K562 (cell line): Measurements from ENCODE around the gene ZIC2. TPM values are rescaled to one million over a fixed set of nuclear protein-coding genes. Genes with fewer than 3 reads are reported as not detected.
A peak's percentile ranks its signal among the peaks of the same experiment; 100 is the strongest.

Experiments
- ATF1 ChIP-seq, 2 experiments: fragments of 450-650 bp in 1 of 2; IDR thresholded peaks; 2 replicates each; pipeline ENCODE4 v1.6.1; 2016; ENCODE audit warnings: missing compliant biosample characterization in 1 of 2, missing genetic modification characterization in 1 of 2
- FOXA3 ChIP-seq, 2 experiments: fragments of 450-650 bp in 1 of 2; sonication (generic) in 1 of 2; formaldehyde crosslinking; IDR thresholded peaks in 1 of 2; conservative IDR thresholded peaks in 1 of 2; 2 replicates each; pipeline versions ENCODE4 v1.4.0 to v1.8.0; 2020 to 2022; ENCODE audit warnings: mild to moderate bottlenecking in 2 of 2, missing genetic modification reagents in 1 of 2
- FUS ChIP-seq: fragments of 200-400 bp; formaldehyde crosslinking; optimal IDR thresholded peaks from 2 replicates; pipeline ENCODE3; 2017; ENCODE audit warnings: low read depth, low read length
- GABPB1 ChIP-seq: sonication (generic); formaldehyde crosslinking; IDR thresholded peaks from 2 replicates; pipeline ENCODE4 v1.8.0; 2022; ENCODE audit warnings: mild to moderate bottlenecking, missing genetic modification reagents
- HMBOX1 ChIP-seq: sonication (generic); IDR thresholded peaks from 2 replicates; pipeline ENCODE4 v1.6.1; 2016
- IRF2 ChIP-seq: sonication (generic); formaldehyde crosslinking; IDR thresholded peaks from 2 replicates; pipeline ENCODE4 v1.8.1; 2022; ENCODE audit warnings: mild to moderate bottlenecking, missing genetic modification reagents
- KAT8 ChIP-seq: fragments of 450-650 bp; IDR thresholded peaks from 2 replicates; pipeline ENCODE4 v1.6.1; 2016; ENCODE audit warnings: low read depth, mild to moderate bottlenecking
- MYC ChIP-seq, 2 experiments: fragments of 250-450 bp in 1 of 2; sonication (Bioruptor Pico) in 1 of 2; IDR thresholded peaks; 2 replicates each; pipeline versions ENCODE4 v1.5.1 to v1.6.1; 2012 to 2021; ENCODE audit warnings: low read depth in 2 of 2, borderline replicate concordance in 1 of 2, improper control_type of control experiment in 1 of 2, low read length in 1 of 2, mild to moderate bottlenecking in 1 of 2, moderate library complexity in 1 of 2
- NFE2L1 ChIP-seq: fragments of 450-650 bp; IDR thresholded peaks from 2 replicates; pipeline ENCODE4 v1.6.1; 2016; ENCODE audit warnings: missing genetic modification characterization, low read depth, mild to moderate bottlenecking, missing compliant biosample characterization, moderate library complexity, borderline replicate concordance
- PML ChIP-seq: IDR thresholded peaks from 2 replicates; pipeline ENCODE4 v1.6.1; 2012; ENCODE audit warnings: low read length, inconsistent platforms
- SETDB1 ChIP-seq: IDR thresholded peaks from one replicate; pipeline ENCODE4 v1.6.1; 2012; ENCODE audit warnings: low read length, control low read depth, inconsistent platforms
- ZNF165 ChIP-seq: fragments of 250-450 bp; sonication (Bioruptor Pico); IDR thresholded peaks from 2 replicates; pipeline ENCODE4 v1.4.0; 2020; ENCODE audit warnings: borderline replicate concordance
- ZNF224 ChIP-seq: sonication (generic); formaldehyde crosslinking; IDR thresholded peaks from 2 replicates; pipeline ENCODE4 v1.8.0; 2022; ENCODE audit warnings: mild to moderate bottlenecking, missing genetic modification reagents
- ZNF512 ChIP-seq: IDR thresholded peaks from 2 replicates; pipeline ENCODE4 v1.6.1; 2016; ENCODE audit warnings: missing genetic modification characterization, missing compliant biosample characterization
- polyA plus RNA-seq, 8 experiments: library from polyadenylated mRNA; depleted of rRNA in 4 of 8; stranded (reverse) in 5 of 8; unstranded in 3 of 8; fragments of >200 nt; fragmentation: Nextera tagmentation in 2 of 8; fragmentation: Illumina TruSeq in 1 of 8; extraction: Ambion mirVana in 2 of 8; extraction: Trizol in 1 of 8; gene quantifications; 2 replicates each; pipeline versions ENCODE4 v1.2.1 to v1.2.3, GENCODE V29; 2011 to 2014; ENCODE audit warnings: inconsistent platforms in 1 of 8, missing spikeins in 1 of 8
- total RNA-seq, 7 experiments: library from RNA; depleted of rRNA in 6 of 7; stranded (reverse); fragments of >200 nt in 6 of 7; fragmentation: Illumina TruSeq in 2 of 7; extraction: Trizol in 2 of 7; gene quantifications; 2 replicates each; pipeline versions ENCODE4 v1.2.1 to v1.2.3, GENCODE V29; 2011 to 2021; ENCODE audit warnings: low replicate concordance in 1 of 7
- TF ChIP-seq, protein P1 (sequence below), 2 experiments: IDR thresholded peaks; 2 replicates each; pipeline ENCODE4 v1.6.1; 2011; ENCODE audit warnings: borderline replicate concordance in 1 of 2, control low read depth in 1 of 2, low read depth in 1 of 2, low read length in 1 of 2, mild to moderate bottlenecking in 1 of 2, mixed read lengths in 1 of 2, moderate library complexity in 1 of 2; ENCODE audit not compliant: insufficient read depth in 1 of 2, insufficient read length in 1 of 2, poor library complexity in 1 of 2, severe bottlenecking in 1 of 2; ENCODE audit errors: extremely low read depth in 1 of 2
- TF ChIP-seq, protein P2 (sequence below): fragments of 200-800 bp; sonication (Bioruptor generic); IDR thresholded peaks from 2 replicates; pipeline ENCODE4 v1.6.1; 2016; ENCODE audit warnings: missing genetic modification characterization, missing compliant biosample characterization

ZIC2 gene
- total and polyA plus RNA-seq, 9 of the 15 experiments (the other 6 are each of a cell fraction or from before 2014, with no cell fraction given) = 1.8 to 18.0 (median 4.5) TPM

DNA sequence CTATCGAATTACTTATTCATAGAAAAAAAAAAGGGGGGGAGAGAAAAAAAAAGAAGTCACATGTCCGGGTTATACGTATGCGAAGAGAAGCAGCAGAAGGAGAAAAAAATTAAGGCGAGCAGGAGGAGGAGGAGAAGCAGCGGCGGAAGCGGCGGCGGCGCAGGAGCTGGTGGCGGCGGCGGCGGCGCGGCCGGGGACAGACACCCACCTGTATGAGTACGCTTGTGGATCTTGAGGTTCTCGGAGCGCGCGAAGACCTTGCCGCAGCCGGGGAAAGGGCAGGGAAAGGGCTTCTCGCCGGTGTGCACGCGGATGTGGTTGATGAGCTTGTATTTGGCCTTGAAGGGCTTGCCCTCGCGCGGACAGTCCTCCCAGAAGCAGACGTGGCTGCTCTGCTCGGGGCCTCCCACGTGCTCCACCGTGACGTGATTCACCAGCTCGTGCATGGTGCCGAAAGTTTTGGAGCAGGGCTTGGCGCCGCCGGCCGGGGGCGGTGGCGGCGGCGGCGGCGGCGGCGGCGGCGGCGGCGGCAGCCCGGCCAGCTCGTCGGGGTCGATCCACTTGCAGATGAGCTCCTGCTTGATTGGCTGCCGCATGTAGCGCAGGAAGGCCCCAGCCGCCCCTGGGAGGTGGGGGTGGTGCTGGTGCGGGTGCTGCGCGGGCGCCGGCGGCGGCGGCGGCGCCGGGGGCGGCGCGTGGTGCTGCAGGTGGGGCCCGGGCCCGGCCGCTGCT lies 11.5 kb upstream of the ZIC2 start (continued):
- TF ChIP-seq HMBOX1 = no peak
- no peak for TF ChIP-seq PML
- no peak for TF ChIP-seq ZNF165 (CRISPR knock-in tag)
- no peak for TF ChIP-seq FUS
- TF ChIP-seq, protein P1, sequence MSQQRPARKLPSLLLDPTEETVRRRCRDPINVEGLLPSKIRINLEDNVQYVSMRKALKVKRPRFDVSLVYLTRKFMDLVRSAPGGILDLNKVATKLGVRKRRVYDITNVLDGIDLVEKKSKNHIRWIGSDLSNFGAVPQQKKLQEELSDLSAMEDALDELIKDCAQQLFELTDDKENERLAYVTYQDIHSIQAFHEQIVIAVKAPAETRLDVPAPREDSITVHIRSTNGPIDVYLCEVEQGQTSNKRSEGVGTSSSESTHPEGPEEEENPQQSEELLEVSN (IDR thresholded peaks at IDR 0.05; ENCODE audit: borderline replicate concordance in 1 of 2, extremely low read depth in 1 of 2, insufficient read depth in 1 of 2, insufficient read length in 1 of 2, low read depth in 1 of 2, low read length in 1 of 2, poor library complexity in 1 of 2, severe bottlenecking in 1 of 2) = peak; percentile 66 to 86
- TF ChIP-seq GABPB1 = no peak; the same call in 1 of the 2 replicates
- no peak for TF ChIP-seq KAT8
- TF ChIP-seq SETDB1 = no peak
- TF ChIP-seq NFE2L1 (tag) = no peak
- TF ChIP-seq ZNF512 = peak; percentile 79
- peak; percentile 69; the same call in 1 of the 2 replicates for TF ChIP-seq MYC (IDR thresholded peaks at IDR 0.05; ENCODE audit: low read depth, low read length)
- no peak for TF ChIP-seq MYC (CRISPR knock-in tag; IDR thresholded peaks at IDR 0.05; ENCODE audit: borderline replicate concordance, low read depth)
- TF ChIP-seq ZNF224 (CRISPR knock-in tag) = no peak
- TF ChIP-seq, protein P2, sequence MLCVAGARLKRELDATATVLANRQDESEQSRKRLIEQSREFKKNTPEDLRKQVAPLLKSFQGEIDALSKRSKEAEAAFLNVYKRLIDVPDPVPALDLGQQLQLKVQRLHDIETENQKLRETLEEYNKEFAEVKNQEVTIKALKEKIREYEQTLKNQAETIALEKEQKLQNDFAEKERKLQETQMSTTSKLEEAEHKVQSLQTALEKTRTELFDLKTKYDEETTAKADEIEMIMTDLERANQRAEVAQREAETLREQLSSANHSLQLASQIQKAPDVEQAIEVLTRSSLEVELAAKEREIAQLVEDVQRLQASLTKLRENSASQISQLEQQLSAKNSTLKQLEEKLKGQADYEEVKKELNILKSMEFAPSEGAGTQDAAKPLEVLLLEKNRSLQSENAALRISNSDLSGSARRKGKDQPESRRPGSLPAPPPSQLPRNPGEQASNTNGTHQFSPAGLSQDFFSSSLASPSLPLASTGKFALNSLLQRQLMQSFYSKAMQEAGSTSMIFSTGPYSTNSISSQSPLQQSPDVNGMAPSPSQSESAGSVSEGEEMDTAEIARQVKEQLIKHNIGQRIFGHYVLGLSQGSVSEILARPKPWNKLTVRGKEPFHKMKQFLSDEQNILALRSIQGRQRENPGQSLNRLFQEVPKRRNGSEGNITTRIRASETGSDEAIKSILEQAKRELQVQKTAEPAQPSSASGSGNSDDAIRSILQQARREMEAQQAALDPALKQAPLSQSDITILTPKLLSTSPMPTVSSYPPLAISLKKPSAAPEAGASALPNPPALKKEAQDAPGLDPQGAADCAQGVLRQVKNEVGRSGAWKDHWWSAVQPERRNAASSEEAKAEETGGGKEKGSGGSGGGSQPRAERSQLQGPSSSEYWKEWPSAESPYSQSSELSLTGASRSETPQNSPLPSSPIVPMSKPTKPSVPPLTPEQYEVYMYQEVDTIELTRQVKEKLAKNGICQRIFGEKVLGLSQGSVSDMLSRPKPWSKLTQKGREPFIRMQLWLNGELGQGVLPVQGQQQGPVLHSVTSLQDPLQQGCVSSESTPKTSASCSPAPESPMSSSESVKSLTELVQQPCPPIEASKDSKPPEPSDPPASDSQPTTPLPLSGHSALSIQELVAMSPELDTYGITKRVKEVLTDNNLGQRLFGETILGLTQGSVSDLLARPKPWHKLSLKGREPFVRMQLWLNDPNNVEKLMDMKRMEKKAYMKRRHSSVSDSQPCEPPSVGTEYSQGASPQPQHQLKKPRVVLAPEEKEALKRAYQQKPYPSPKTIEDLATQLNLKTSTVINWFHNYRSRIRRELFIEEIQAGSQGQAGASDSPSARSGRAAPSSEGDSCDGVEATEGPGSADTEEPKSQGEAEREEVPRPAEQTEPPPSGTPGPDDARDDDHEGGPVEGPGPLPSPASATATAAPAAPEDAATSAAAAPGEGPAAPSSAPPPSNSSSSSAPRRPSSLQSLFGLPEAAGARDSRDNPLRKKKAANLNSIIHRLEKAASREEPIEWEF (CRISPR knock-in tag) = no peak
- TF ChIP-seq ATF1 (CRISPR knock-in tag; IDR thresholded peaks at IDR 0.05) = no peak
- TF ChIP-seq ATF1 (tag; IDR thresholded peaks at IDR 0.05) = peak; percentile 57
- no peak for TF ChIP-seq FOXA3 (CRISPR knock-in tag; conservative IDR thresholded peaks at IDR 0.05 in 1 of 2, IDR thresholded peaks at IDR 0.05 in 1 of 2)
- TF ChIP-seq IRF2 (CRISPR knock-in tag) = no peak
